NCI-H146 treated with DMSO at 0.1 percent for 48 hours (cell line): ENCODE measurements around the gene SRSF3.

Experiments
- DNase-seq: peaks from one replicate; lab custom pipeline; 2025; ENCODE audit not compliant: unreplicated experiment; lab: John Stamatoyannopoulos, UW

The SRSF3 gene

DNA sequence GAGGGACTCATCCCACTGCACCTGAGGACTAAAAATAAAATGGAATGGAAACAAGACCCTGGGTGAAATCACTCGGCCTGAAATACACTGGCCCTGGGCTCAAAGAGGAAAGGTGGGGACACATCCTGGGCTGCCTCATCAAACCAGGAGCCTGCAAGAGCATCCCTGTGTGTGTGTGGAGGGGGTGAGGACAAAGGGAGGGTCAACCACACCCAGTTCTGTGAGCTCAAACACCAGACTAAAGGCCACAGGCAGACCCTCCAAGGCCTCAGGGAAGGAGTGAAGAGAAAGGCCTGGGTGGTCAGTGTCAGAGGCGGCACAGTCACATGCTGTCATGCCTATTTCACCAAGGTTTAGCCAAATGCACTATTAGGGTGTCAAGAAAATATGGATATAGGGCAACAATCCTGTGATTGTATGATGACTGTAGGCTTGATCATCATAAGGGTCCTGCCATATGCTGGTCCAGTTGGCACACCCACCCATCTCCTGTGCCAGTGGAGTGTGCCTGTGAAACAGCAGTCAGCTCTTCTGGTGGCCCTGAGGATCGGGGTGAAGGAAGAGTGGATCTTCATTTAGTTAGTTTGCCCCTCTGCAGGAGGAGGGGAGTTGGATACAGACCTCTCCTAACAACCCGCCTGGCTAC lies 28.9 kb downstream of the SRSF3 start:
- no peak for DNase-seq

- peak; percentile 61 for DNase-seq
Observed at GRCh38 chr6:36623547-36624459, 29.6 kb downstream of the SRSF3 start.

- no peak for DNase-seq
Observed at GRCh38 chr6:36624461-36625157, 30.4 kb downstream of the SRSF3 start.

GRCh38 chr6:36625158-36625919 lies 31.2 kb downstream of the SRSF3 start:
- peak; percentile 52 for DNase-seq

- no peak for DNase-seq
Observed at GRCh38 chr6:36626636-36627035, 32.5 kb downstream of the SRSF3 start.

DNA sequence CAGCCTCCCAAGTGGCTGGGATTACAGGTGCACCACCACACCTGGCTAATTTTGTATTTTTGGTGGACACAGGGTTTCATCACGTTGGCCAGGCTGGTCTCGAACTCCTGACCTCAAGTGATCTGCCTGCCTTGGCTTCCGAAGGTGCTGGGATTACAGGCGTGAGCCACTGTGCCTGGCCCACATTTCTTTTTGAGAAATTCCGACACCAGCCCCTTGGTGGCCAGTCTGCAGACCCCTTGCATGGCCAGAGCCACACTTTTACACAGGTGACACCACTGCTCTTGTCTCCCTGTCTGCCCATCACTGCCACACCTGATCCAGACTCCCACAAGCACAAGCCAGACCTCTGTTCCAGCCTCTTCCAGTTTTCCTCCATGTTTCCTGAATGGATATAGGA lies 33.0 kb downstream of the SRSF3 start:
- no peak for DNase-seq

GRCh38 chr6:36627801-36628246 lies 33.7 kb downstream of the SRSF3 start:
- DNase-seq: no peak

DNA sequence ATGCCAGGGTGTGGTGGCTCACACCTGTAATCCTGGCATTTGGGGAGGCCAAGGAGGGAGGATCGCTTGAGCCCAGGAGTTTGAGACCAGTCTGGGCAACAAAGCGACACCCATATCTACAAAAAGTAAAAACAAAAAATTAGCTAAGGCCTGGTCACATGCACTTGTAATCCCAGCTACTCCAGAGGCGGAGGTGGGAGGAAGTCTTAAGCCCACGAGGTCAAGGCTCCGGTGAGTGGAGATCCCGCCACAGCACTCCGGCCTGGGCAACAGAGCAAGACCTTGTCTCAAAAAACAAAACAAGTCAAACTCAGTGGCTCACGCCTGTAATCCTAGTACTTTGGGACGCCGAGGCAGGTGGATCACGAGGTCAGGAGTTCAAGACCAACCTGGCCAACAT lies 35.6 kb downstream of the SRSF3 start:
- no peak for DNase-seq

- DNase-seq: no peak
Observed at GRCh38 chr6:36631326-36632011, 37.3 kb downstream of the SRSF3 start.

GRCh38 chr6:36633370-36633769 lies 39.2 kb downstream of the SRSF3 start:
- no peak for DNase-seq

- DNase-seq: no peak
Observed at GRCh38 chr6:36633915-36634314, 39.8 kb downstream of the SRSF3 start.

GRCh38 chr6:36634317-36635108 lies 40.4 kb downstream of the SRSF3 start:
- no peak for DNase-seq

- DNase-seq: no peak
Observed at GRCh38 chr6:36636283-36636682, 42.1 kb downstream of the SRSF3 start.

- no peak for DNase-seq
Observed at GRCh38 chr6:36636687-36637418, 42.7 kb downstream of the SRSF3 start.

DNA sequence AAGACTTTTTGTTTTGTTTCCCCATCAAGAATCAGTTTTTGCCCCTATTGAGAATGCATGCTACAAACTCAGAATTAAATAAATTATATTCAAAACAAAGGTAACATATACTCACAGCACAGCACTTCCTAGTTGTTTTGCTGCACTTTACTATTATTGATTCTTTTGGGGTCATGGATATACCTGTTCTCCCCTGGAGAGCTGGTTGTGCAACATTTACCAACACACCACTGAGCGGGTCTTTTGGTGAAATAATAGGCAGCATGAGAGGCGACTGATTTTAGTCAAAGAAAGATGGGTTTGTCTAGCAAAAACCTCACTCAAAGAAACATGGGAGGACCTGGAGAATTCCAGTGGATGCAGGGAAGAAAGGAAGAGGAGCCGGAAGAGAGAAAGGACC lies 44.4 kb downstream of the SRSF3 start:
- DNase-seq: no peak

DNA sequence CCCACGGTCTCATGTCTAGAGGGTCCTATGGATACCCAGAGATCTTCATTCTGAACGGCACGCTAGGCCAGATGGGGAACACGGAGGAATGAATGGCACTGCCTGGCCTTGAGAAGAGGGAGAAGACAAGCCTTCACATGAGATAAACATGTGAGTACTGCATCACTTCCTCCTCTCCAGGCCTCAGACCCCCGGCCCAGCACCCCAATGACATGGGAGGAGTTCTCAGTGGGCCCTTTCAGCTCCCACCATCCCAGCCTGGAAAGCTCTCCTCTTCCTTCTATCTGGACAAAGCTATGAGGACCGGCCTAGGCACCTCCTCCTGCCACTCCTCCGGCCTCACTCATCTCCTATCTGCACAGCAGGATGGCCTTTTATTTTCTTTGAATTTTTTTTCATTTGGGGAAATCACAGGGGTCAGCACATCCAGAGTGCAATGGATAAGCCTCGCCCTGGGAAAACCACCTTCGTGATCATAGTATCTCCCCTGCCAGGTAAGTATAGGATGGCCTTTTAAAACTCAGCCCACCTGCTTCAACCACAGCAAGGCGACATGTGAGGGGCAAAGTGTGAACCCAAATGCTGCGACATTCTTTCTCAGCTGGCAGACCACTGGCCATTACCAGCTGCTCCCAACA lies 45.1 kb downstream of the SRSF3 start:
- no peak for DNase-seq

DNA sequence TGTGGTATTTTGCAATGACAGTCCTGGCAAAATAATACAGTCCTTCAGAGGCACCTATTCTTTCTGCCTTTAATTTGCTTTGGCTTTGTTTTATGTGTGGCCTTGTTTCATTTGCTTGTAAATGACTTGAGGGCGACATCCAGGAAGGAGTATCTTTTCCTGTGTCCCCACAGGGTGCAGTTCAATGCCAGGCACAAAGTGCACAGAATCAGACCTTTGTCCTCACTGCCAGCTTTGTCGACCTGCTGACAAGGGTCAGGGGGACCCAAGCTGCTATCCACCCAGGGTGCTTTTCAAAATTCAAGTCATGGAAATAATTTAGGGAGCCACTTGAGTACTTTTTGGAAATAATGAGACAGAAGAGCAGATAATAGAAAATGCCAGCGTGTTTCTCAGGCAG lies 47.4 kb downstream of the SRSF3 start:
- no peak for DNase-seq
